MCF 10A (cell line): ENCODE results near the gene PVALEF. TPM values are rescaled to one million over a fixed set of nuclear protein-coding genes. Genes with fewer than 3 reads are reported as not detected.

Experiments used
- BruUV-seq: library from RNA; stranded (reverse); fragments of 400-500 nt; replicated peaks from 2 replicates; lab custom pipeline; 2021; lab: Mats Ljungman, UMichigan
- CTCF ChIA-PET: fragments of 300-600 bp; sonication (Branson Sonifier 250); formaldehyde crosslinking; extraction: SDS; loops from one replicate; lab custom pipeline; 2021; ENCODE audit warnings: antibody characterized with exemption, inconsistent platforms; lab: Yijun Ruan, JAX
- POLR2A ChIA-PET: fragments of 300-600, 350-650 bp; sonication (Branson Sonifier 250); formaldehyde crosslinking; extraction: SDS; loops from one replicate; lab custom pipeline; 2020; ENCODE audit warnings: antibody characterized with exemption, inconsistent platforms; lab: Yijun Ruan, JAX
- DNase-seq: peaks from one replicate; pipeline ENCODE4 v3.0.0-alpha.2; 2018; ENCODE audit not compliant: unreplicated experiment
- H3K27ac Mint-ChIP-seq: one replicate; pipeline ENCODE4 v1.8.0; 2022; ENCODE audit warnings: mild to moderate bottlenecking, low read depth, mixed read lengths; ENCODE audit not compliant: unreplicated experiment
- H3K27me3 Mint-ChIP-seq: one replicate; pipeline ENCODE4 v1.8.0; 2022; ENCODE audit warnings: mixed read lengths; ENCODE audit not compliant: insufficient read depth, unreplicated experiment
- H3K36me3 Mint-ChIP-seq: one replicate; pipeline ENCODE4 v1.8.0; 2022; ENCODE audit warnings: mild to moderate bottlenecking, moderate library complexity, mixed read lengths; ENCODE audit not compliant: insufficient read depth, unreplicated experiment
- H3K4me1 Mint-ChIP-seq: one replicate; pipeline ENCODE4 v1.8.0; 2022; ENCODE audit warnings: mixed read lengths; ENCODE audit not compliant: insufficient read depth, unreplicated experiment
- H3K4me3 Mint-ChIP-seq: one replicate; pipeline ENCODE4 v1.8.0; 2022; ENCODE audit warnings: mild to moderate bottlenecking, moderate library complexity, mixed read lengths; ENCODE audit not compliant: unreplicated experiment
- H3K9me3 Mint-ChIP-seq: one replicate; pipeline ENCODE4 v1.8.0; 2022; ENCODE audit warnings: mixed read lengths; ENCODE audit not compliant: unreplicated experiment
- CTCF ChIP-seq: fragments of 200-600 bp; IDR thresholded peaks from one replicate; pipeline ENCODE4 v1.8.0; 2022; ENCODE audit warnings: antibody characterized with exemption, mild to moderate bottlenecking; ENCODE audit not compliant: unreplicated experiment
- intact Hi-C: fragments of 100-400 bp; cut with micrococcal nuclease; formaldehyde crosslinking; loops from 2 replicates; pipeline ENCODE4 v1.14.1; 2022
- total RNA-seq: library from RNA; stranded (reverse); gene quantifications from 2 replicates; pipeline ENCODE4 v1.2.3, GENCODE V29; 2022

The PVALEF gene
- total RNA-seq, 1 experiment from 2014 or later = not detected

- Mint-ChIP-seq H3K9me3 (no peaks in the 10 kb centered on the region), H3K36me3 (no peaks in the 10 kb centered on the region), H3K27ac (no peak overlapping the region), H3K4me3 (no peak overlapping the region), H3K4me1 (peaks cover 6% of the 10 kb centered on the region), H3K27me3 (no peaks in the 10 kb centered on the region)
- intact Hi-C loops = no loop called here
- no peak for DNase-seq
- POLR2A ChIA-PET = no interaction called here
- no peak for TF ChIP-seq CTCF
- BruUV-seq = no TSS peak
- CTCF ChIA-PET = interaction anchor here (0.6 kb wide), 1 partner anchor 129 kb away, joined by 3 read pairs; no protein-coding TSS in a partner anchor
Observed at GRCh38 chr17:81131486-81132196, 33.7 kb upstream of the PVALEF start.

- intact Hi-C loops = no loop called here
- no peaks in the 10 kb centered on the region for H3K9me3 Mint-ChIP-seq
- no TSS peak for BruUV-seq
- H3K4me3 Mint-ChIP-seq = no peak overlapping the region
- H3K27me3 Mint-ChIP-seq = no peaks in the 10 kb centered on the region
- TF ChIP-seq CTCF = no peak
- CTCF ChIA-PET = interaction anchor here (0.6 kb wide), 1 partner anchor 128 kb away, joined by 3 read pairs; no protein-coding TSS in a partner anchor
- H3K4me1 Mint-ChIP-seq = peaks cover 6% of the 10 kb centered on the region
- no peak for DNase-seq
- POLR2A ChIA-PET = no interaction called here
- H3K27ac Mint-ChIP-seq = no peak overlapping the region
- H3K36me3 Mint-ChIP-seq = no peaks in the 10 kb centered on the region
Observed at GRCh38 chr17:81132197-81132540, 33.1 kb upstream of the PVALEF start.

GRCh38 chr17:81132770-81133723, 32.3 kb upstream of the PVALEF start:
- no TSS peak for BruUV-seq
- Mint-ChIP-seq H3K36me3 (no peaks in the 10 kb centered on the region), H3K27me3 (no peaks in the 10 kb centered on the region), H3K27ac (no peak overlapping the region), H3K4me3 (no peak overlapping the region), H3K4me1 (peaks cover 6% of the 10 kb centered on the region), H3K9me3 (no peaks in the 10 kb centered on the region)
- ChIA-PET CTCF (interaction anchor here (0.6 to 1.4 kb wide), 5 partner anchors 10 to 480 kb away, joined by 3 to 4 read pairs (median 3); no protein-coding TSS in a partner anchor), POLR2A (no interaction called here)
- no peak for TF ChIP-seq CTCF
- DNase-seq = no peak
- intact Hi-C loops = no loop called here
